Hepatocyte (in vitro differentiated cells): Measurements from ENCODE around the gene C13orf42.

Experiments used
- EZH2 ChIP-seq: fragments of 200-600 bp; sonication (generic); IDR thresholded peaks from 2 replicates; pipeline ENCODE4 v1.6.1; 2016; ENCODE audit warnings: antibody characterized with exemption, mild to moderate bottlenecking, borderline replicate concordance
- EZH2phosphoT487 ChIP-seq: fragments of 200-600 bp; sonication (generic); IDR thresholded peaks from one replicate; pipeline ENCODE4 v1.6.1; 2018; ENCODE audit warnings: antibody characterized with exemption, mild to moderate bottlenecking, low read depth, moderate library complexity; ENCODE audit not compliant: unreplicated experiment, severe bottlenecking
- TF ChIP-seq, protein P1 (sequence below): fragments of 200-600 bp; sonication (generic); IDR thresholded peaks from 2 replicates; pipeline ENCODE4 v1.5.1; 2016; ENCODE audit warnings: antibody characterized with exemption, mild to moderate bottlenecking; ENCODE audit not compliant: poor library complexity

GRCh38 chr13:51043310-51043709 lies 67.8 kb downstream of the C13orf42 start:
- no peak for TF ChIP-seq EZH2
- TF ChIP-seq EZH2phosphoT487 = no peak
- TF ChIP-seq, protein P1, sequence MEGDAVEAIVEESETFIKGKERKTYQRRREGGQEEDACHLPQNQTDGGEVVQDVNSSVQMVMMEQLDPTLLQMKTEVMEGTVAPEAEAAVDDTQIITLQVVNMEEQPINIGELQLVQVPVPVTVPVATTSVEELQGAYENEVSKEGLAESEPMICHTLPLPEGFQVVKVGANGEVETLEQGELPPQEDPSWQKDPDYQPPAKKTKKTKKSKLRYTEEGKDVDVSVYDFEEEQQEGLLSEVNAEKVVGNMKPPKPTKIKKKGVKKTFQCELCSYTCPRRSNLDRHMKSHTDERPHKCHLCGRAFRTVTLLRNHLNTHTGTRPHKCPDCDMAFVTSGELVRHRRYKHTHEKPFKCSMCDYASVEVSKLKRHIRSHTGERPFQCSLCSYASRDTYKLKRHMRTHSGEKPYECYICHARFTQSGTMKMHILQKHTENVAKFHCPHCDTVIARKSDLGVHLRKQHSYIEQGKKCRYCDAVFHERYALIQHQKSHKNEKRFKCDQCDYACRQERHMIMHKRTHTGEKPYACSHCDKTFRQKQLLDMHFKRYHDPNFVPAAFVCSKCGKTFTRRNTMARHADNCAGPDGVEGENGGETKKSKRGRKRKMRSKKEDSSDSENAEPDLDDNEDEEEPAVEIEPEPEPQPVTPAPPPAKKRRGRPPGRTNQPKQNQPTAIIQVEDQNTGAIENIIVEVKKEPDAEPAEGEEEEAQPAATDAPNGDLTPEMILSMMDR = no peak
